ENCODE data around the gene RPGRIP1L. TPM values are rescaled to one million over a fixed set of nuclear protein-coding genes. Genes with fewer than 3 reads are reported as not detected.

The RPGRIP1L gene
- polyA plus RNA-seq, 1 experiment, result 5.0 TPM

DNA sequence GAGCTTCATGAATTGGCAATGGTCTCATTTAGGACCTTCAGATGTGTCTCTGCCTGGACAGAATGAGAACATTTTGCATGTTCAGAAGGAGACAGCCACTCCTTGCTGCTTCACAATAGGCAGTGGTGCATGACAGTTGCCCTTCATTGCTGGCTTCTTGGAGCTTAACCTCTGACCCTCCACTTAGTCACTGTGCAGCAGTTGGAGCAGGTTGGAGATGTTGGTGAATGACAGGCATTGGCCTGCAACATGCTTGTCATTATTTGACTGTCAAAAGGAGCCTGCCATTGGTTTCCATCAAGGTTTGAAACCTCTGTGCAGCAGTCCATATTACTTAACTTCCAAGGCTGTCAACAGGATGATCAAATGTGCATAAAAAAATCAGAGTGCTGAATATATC, 23.0 kb upstream of the RPGRIP1L start:
- CTCF ChIA-PET, result interaction anchor here (2.5 kb wide), 1 partner anchor 16 kb away, joined by 15 read pairs; no protein-coding TSS in a partner anchor
- H3K27me3 ChIP-seq (ENCODE audit: control insufficient read depth, insufficient read depth, low read length), result no peaks in the 10 kb centered on the region
- H3K4me3 ChIP-seq (ENCODE audit: low read depth, low read length), result no peak overlapping the region
- DNase-seq (ENCODE audit: low read depth), result no peak
- POLR2A ChIA-PET, result no interaction called here
- TF ChIP-seq CTCF (IDR thresholded peaks at IDR 0.05; ENCODE audit: insufficient read depth, low read depth, low read length), result no peak
- no peaks in the 10 kb centered on the region for H3K36me3 ChIP-seq (ENCODE audit: control insufficient read depth, insufficient read depth, low read length)

DNA sequence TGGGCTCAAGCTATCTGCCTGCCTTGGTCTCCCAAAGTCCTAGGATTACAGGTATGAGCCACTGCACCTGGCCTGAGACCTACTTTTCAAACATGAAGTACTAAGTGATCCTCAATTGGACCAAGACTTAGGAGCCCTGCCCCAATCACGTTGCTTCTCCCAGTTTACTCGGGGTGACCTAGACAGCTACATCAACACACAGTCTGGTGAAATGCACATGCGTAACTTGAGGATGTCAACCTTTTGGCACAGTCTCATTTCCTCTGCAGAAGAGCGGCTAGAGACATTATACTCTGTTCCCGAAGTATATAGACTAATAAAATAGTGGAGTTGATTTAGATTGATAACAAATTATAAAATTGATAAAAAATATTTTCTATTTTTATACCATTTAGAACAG, 17.4 kb upstream of the RPGRIP1L start:
- ChIA-PET POLR2A (no interaction called here), CTCF (interaction anchor here (1.2 kb wide), 1 partner anchor 23 kb away, joined by 3 read pairs; no protein-coding TSS in a partner anchor)
- DNase-seq (ENCODE audit: low read depth), result no peak
- TF ChIP-seq CTCF (IDR thresholded peaks at IDR 0.05; ENCODE audit: insufficient read depth, low read depth, low read length), result no peak
- Histone ChIP-seq H3K27me3 (ENCODE audit: control insufficient read depth, insufficient read depth, low read length) (no peaks in the 10 kb centered on the region), H3K36me3 (ENCODE audit: control insufficient read depth, insufficient read depth, low read length) (no peaks in the 10 kb centered on the region), H3K4me3 (ENCODE audit: low read depth, low read length) (no peak overlapping the region)

DNA sequence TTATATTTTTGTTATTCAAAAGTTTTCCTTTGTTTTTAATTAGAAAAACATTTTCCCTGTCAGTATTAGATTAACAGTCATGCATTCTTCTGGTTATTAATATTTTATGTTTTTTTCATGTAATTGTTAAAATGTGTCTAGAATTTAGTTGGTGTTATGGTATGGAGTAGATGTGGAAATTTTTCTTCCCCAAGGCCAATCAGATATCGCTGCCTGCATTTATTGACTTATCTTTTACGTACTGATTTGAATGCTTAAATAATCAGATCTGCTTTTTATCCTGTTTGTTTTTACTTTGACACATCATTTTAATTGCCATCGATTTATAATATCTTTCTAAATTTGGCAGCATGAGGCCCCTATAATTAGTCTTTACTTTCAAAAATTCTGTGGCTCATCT, 13.9 kb upstream of the RPGRIP1L start:
- DNase-seq (ENCODE audit: low read depth), result no peak
- Histone ChIP-seq H3K4me3 (ENCODE audit: low read depth, low read length) (no peak overlapping the region), H3K27me3 (ENCODE audit: control insufficient read depth, insufficient read depth, low read length) (no peaks in the 10 kb centered on the region), H3K36me3 (ENCODE audit: control insufficient read depth, insufficient read depth, low read length) (no peaks in the 10 kb centered on the region)
- TF ChIP-seq CTCF (IDR thresholded peaks at IDR 0.05; ENCODE audit: insufficient read depth, low read depth, low read length), result no peak
- ChIA-PET CTCF (no interaction called here), POLR2A (no interaction called here)

- TF ChIP-seq CTCF (IDR thresholded peaks at IDR 0.05; ENCODE audit: insufficient read depth, low read depth, low read length), result no peak
- ChIA-PET POLR2A (no interaction called here), CTCF (interaction anchor here (0.6 to 1.2 kb wide), 2 partner anchors 8 to 11 kb away, joined by 3 to 6 read pairs; partner anchors contain the start of genes FTO and RPGRIP1L)
- no peaks in the 10 kb centered on the region for H3K36me3 ChIP-seq (ENCODE audit: control insufficient read depth, insufficient read depth, low read length)
- DNase-seq (ENCODE audit: low read depth), result no peak
- H3K27me3 ChIP-seq (ENCODE audit: control insufficient read depth, insufficient read depth, low read length), result no peaks in the 10 kb centered on the region
- no peak overlapping the region for H3K4me3 ChIP-seq (ENCODE audit: low read depth, low read length)
These were observed 11.3 kb upstream of the RPGRIP1L start for GRCh38 chr16:53715023-53715384.

DNA sequence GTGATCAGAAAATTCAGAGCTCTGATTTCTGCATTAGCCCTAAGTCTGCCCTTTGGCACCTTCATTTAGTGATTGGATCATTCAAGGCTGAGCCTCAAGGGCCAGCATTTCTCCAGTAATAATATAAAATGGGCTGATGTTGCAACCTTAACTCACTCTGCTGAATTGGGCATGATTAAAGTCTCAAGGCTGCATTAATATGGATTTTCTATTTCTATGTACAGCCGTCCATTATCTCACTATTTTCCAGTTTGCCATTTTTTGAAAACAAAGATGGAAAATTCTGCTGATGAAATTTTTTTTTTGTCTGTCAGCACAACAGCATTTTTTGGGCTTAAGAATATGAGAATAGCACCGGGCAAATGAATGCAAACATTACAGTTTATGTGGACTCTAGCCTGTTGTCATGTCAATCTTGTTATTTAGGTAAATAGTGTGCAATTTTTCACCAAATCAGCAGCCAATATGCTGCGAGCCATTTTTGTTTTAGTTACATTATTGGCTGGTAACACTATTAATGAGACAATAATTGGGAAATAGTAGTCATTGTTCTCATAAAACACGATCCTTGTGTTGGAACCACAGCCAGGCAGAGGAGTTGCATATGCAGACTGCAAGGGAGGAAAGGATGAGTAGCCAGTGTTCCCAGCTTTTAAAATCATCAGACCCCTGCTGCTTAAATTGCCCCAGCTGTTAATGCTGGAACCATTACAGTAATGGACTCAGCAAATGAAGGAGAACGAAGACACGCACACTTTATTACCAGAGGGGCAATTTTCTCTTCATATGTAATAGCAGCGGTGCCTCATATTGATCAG, 10.8 kb upstream of the RPGRIP1L start:
- no peaks in the 10 kb centered on the region for H3K36me3 ChIP-seq (ENCODE audit: control insufficient read depth, insufficient read depth, low read length)
- ChIA-PET POLR2A (no interaction called here), CTCF (interaction anchor here (0.6 to 1.2 kb wide), 2 partner anchors 9 to 10 kb away, joined by 3 to 6 read pairs; partner anchors contain the start of genes FTO and RPGRIP1L)
- H3K4me3 ChIP-seq (ENCODE audit: low read depth, low read length), result no peak overlapping the region
- no peaks in the 10 kb centered on the region for H3K27me3 ChIP-seq (ENCODE audit: control insufficient read depth, insufficient read depth, low read length)
- no peak for DNase-seq (ENCODE audit: low read depth)
- TF ChIP-seq CTCF (IDR thresholded peaks at IDR 0.05; ENCODE audit: insufficient read depth, low read depth, low read length), result no peak

All from BJ (cell line).